Activated T-helper 9 cell treated with anti-CD3 and anti-CD28 coated beads, Interleukin-2, amount 50 U/mL, for 16 hours (primary cell): ENCODE measurements around the gene TAL1.

Experiments used
- DNase-seq: peaks from one replicate; pipeline ENCODE4 v3.0.0-alpha.2; 2020; ENCODE audit warnings: low read depth

Gene TAL1

GRCh38 chr1:47229886-47230691 lies 1.9 kb downstream of the TAL1 start:
- no peak for DNase-seq

GRCh38 chr1:47229031-47229885 lies 2.8 kb downstream of the TAL1 start:
- DNase-seq, result no peak

GRCh38 chr1:47228644-47229030 lies 3.4 kb downstream of the TAL1 start:
- no peak for DNase-seq

GRCh38 chr1:47227341-47228232 lies 4.4 kb downstream of the TAL1 start:
- no peak for DNase-seq

GRCh38 chr1:47226839-47227215 lies 5.2 kb downstream of the TAL1 start:
- no peak for DNase-seq

- no peak for DNase-seq
Measured at GRCh38 chr1:47226121-47226838, 5.7 kb downstream of the TAL1 start.

GRCh38 chr1:47225430-47226100 lies 6.5 kb downstream of the TAL1 start:
- DNase-seq, result no peak

GRCh38 chr1:47224676-47225399 lies 7.2 kb downstream of the TAL1 start:
- DNase-seq, result no peak

GRCh38 chr1:47223921-47224675 lies 7.9 kb downstream of the TAL1 start:
- no peak for DNase-seq

GRCh38 chr1:47223174-47223920 lies 8.7 kb downstream of the TAL1 start:
- DNase-seq, result no peak

GRCh38 chr1:47222476-47222875 lies 9.5 kb downstream of the TAL1 start:
- no peak for DNase-seq

- no peak for DNase-seq
Measured at GRCh38 chr1:47219590-47220220, 12.3 kb downstream of the TAL1 start.

GRCh38 chr1:47219001-47219400 lies 13.0 kb downstream of the TAL1 start:
- DNase-seq, result no peak

- DNase-seq, result no peak
Measured at GRCh38 chr1:47216278-47217059, 15.6 kb downstream of the TAL1 start.

GRCh38 chr1:47215713-47216112 lies 16.3 kb downstream of the TAL1 start:
- DNase-seq, result no peak

GRCh38 chr1:47214549-47214948 lies 17.5 kb downstream of the TAL1 start:
- no peak for DNase-seq

GRCh38 chr1:47213230-47213963 lies 18.6 kb downstream of the TAL1 start:
- no peak for DNase-seq
